DND-41 (cell line): ENCODE results near the gene GPRIN1.
A peak's percentile ranks its signal among the peaks of the same experiment; 100 is the strongest.

Experiments used
- ATAC-seq: fragments of 200-7000 bp; cut with Tn5 transposase; 3 replicates; pipeline ENCODE4 v1.9.1; 2021; ENCODE audit warnings: low read depth; ENCODE audit not compliant: insufficient read depth
- DNase-seq: peaks from one replicate; pipeline ENCODE4 v3.0.0-alpha.2; 2020
- H2AFZ ChIP-seq: 2 replicates; pipeline ENCODE4 v1.6.0; 2012; ENCODE audit warnings: low read depth, low read length
- H3K27ac ChIP-seq: 2 replicates; pipeline ENCODE4 v1.5.1; 2012; ENCODE audit warnings: low read length, inconsistent platforms
- H3K27me3 ChIP-seq: fragments of 200-600 bp; sonication (generic); 2 replicates; pipeline ENCODE4 v1.6.0; 2012; ENCODE audit warnings: low read length, mild to moderate bottlenecking, inconsistent platforms; ENCODE audit not compliant: insufficient read depth, poor library complexity
- H3K36me3 ChIP-seq: 2 replicates; pipeline ENCODE4 v1.5.1; 2012; ENCODE audit warnings: low read length, inconsistent platforms; ENCODE audit not compliant: insufficient read depth
- H3K4me1 ChIP-seq: 2 replicates; pipeline ENCODE4 v1.5.1; 2012; ENCODE audit warnings: mild to moderate bottlenecking, low read length; ENCODE audit not compliant: insufficient read depth
- H3K4me2 ChIP-seq: 2 replicates; pipeline ENCODE4 v1.6.0; 2012; ENCODE audit warnings: mild to moderate bottlenecking, moderate library complexity, low read length, inconsistent platforms; ENCODE audit not compliant: insufficient read depth
- H3K4me3 ChIP-seq, 2 experiments: fragments of 200-600 bp in 1 of 2; shearing (Covaris generic) in 1 of 2; 2 replicates each; pipeline ENCODE4 v1.5.1; 2012 to 2016; ENCODE audit warnings: inconsistent platforms in 2 of 2, low read length in 2 of 2, mild to moderate bottlenecking in 2 of 2, low read depth in 1 of 2, moderate library complexity in 1 of 2
- H3K79me2 ChIP-seq: 2 replicates; pipeline ENCODE4 v1.6.0; 2012; ENCODE audit warnings: low read length, inconsistent platforms; ENCODE audit not compliant: insufficient read depth
- H3K9ac ChIP-seq: 2 replicates; pipeline ENCODE4 v1.6.0; 2012; ENCODE audit warnings: low read depth, mild to moderate bottlenecking, inconsistent platforms, low read length, moderate library complexity
- H3K9me3 ChIP-seq: 2 replicates; pipeline ENCODE4 v1.5.1; 2012; ENCODE audit warnings: low read length, moderate library complexity, mild to moderate bottlenecking, inconsistent platforms; ENCODE audit not compliant: insufficient read depth, severe bottlenecking
- H4K20me1 ChIP-seq: 2 replicates; pipeline ENCODE4 v1.6.0; 2012; ENCODE audit warnings: low read length; ENCODE audit not compliant: insufficient read depth
- EZH2 ChIP-seq: IDR thresholded peaks from 3 replicates; pipeline ENCODE4 v1.6.1; 2012; ENCODE audit warnings: borderline replicate concordance, low read depth, mild to moderate bottlenecking, moderate library complexity, low read length, inconsistent platforms; ENCODE audit not compliant: severe bottlenecking
- TF ChIP-seq, protein P1 (sequence below): IDR thresholded peaks from 2 replicates; pipeline ENCODE4 v1.5.1; 2012; ENCODE audit warnings: borderline replicate concordance, low read length, moderate library complexity, mild to moderate bottlenecking; ENCODE audit not compliant: poor library complexity, severe bottlenecking; ENCODE audit errors: extremely low read depth

GPRIN1 gene

DNA sequence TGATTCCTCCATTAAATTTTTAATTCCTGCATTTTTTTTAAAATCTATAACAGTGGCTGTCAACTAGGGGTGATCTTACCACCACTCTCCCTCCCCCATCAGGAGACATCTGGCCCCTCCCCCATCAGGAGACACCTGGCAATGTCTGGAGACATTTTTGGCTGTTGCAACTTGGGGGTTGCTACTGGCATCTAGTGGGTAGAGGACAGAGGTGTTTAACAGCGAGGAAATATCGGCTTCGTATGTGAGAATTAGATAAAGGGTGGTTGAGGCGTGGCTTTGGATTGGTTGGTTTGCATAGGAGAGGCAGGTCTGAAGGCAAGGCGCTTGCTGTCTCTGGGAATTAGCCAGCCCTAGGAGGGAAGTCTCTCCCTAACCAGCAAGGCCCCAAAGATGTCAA, 50.3 kb downstream of the GPRIN1 start:
- Histone ChIP-seq H3K79me2 (no peaks in the 10 kb centered on the region), H3K27me3 (no peaks in the 10 kb centered on the region), H3K4me2 (no peak overlapping the region), H3K4me1 (no peaks in the 10 kb centered on the region), H2AFZ (no peak overlapping the region), H3K9me3 (no peaks in the 10 kb centered on the region), H3K9ac (no peak overlapping the region), H4K20me1 (no peaks in the 10 kb centered on the region), H3K4me3 (no peak overlapping the region), H3K36me3 (no peaks in the 10 kb centered on the region), H3K27ac (no peak overlapping the region)
- TF ChIP-seq, protein P1, sequence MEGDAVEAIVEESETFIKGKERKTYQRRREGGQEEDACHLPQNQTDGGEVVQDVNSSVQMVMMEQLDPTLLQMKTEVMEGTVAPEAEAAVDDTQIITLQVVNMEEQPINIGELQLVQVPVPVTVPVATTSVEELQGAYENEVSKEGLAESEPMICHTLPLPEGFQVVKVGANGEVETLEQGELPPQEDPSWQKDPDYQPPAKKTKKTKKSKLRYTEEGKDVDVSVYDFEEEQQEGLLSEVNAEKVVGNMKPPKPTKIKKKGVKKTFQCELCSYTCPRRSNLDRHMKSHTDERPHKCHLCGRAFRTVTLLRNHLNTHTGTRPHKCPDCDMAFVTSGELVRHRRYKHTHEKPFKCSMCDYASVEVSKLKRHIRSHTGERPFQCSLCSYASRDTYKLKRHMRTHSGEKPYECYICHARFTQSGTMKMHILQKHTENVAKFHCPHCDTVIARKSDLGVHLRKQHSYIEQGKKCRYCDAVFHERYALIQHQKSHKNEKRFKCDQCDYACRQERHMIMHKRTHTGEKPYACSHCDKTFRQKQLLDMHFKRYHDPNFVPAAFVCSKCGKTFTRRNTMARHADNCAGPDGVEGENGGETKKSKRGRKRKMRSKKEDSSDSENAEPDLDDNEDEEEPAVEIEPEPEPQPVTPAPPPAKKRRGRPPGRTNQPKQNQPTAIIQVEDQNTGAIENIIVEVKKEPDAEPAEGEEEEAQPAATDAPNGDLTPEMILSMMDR = peak; percentile 40
- no peak for TF ChIP-seq EZH2
- DNase-seq (peak; percentile 31), ATAC-seq (peak; percentile 62; the same call in 2 of the 3 replicates)

DNA sequence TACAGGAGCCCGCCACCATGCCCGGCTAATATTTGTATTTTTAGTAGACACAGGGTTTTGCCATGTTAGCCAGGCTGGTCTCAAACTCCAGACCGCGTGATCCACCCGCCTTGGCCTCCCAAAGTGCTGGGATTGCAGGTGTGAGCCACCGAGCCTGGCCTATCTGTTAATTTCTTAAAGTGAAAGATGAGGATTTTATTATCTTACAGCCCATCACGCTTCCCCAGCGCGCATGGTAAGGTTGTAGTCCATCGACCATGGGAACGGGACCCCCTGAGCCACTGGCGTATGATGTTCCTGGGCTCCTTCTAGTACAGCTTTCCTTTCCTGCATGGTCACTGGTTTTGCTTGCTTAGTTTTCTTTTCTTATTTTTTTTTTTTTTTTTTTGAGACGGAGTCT, 52.1 kb downstream of the GPRIN1 start:
- DNase-seq (no peak), ATAC-seq (no peak)
- no peak overlapping the region for H3K27ac ChIP-seq
- no peaks in the 10 kb centered on the region for H3K4me1 ChIP-seq
- no peaks in the 10 kb centered on the region for H3K27me3 ChIP-seq
- H3K9me3 ChIP-seq = no peaks in the 10 kb centered on the region
- H4K20me1 ChIP-seq = no peaks in the 10 kb centered on the region
- no peaks in the 10 kb centered on the region for H3K36me3 ChIP-seq
- H3K4me3 ChIP-seq = no peak overlapping the region
- TF ChIP-seq EZH2 = no peak
- TF ChIP-seq, protein P1 = no peak
- no peaks in the 10 kb centered on the region for H3K79me2 ChIP-seq
- H2AFZ ChIP-seq = no peak overlapping the region
- H3K9ac ChIP-seq = no peak overlapping the region
- no peak overlapping the region for H3K4me2 ChIP-seq

DNA sequence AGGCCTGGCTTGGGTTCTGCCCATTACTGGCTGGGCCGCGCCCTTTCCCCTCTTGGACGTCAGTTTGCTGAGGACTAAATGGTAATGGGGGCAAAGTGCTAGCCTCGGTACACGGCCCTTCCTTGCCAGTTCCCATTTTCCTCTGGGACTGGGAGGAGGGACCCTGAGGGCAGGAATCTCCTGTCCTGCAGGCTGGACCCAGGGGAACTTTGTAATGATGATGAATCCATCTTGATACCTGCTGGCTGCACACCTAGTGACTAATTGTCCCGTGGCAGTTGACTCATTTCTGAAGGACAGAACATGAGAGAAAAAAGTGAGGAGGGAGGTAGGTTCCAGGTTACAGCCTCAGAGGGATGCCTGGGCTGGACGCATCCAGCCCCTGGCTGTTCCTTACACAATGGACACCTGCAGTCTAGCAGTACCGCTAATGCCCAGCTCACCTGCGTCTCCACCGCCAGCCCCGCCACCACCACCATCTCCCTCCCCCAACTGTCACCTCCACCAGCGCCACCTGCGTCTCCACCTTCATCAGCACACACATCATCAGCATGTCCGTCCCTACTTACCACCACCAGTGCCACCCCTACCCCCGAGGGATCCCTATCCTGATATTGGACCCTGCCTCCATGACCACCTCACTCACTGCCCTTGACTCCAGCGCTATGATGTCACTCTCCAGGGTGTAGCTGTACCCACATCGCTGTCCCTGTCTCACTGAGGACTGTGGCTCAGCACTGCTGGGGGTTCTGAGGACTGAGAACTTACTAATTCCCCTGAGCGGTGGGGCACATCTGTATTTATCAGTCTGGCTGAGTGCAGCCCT, 56.5 kb downstream of the GPRIN1 start:
- Histone ChIP-seq H3K27me3 (no peaks in the 10 kb centered on the region), H3K4me3 (no peak overlapping the region), H3K36me3 (no peaks in the 10 kb centered on the region), H3K27ac (no peak overlapping the region), H3K9ac (no peak overlapping the region), H4K20me1 (no peaks in the 10 kb centered on the region), H3K9me3 (no peaks in the 10 kb centered on the region), H3K4me1 (no peaks in the 10 kb centered on the region), H3K4me2 (no peak overlapping the region), H3K79me2 (no peaks in the 10 kb centered on the region), H2AFZ (no peak overlapping the region)
- no peak for ATAC-seq
- no peak for TF ChIP-seq EZH2
- TF ChIP-seq, protein P1 = no peak
- DNase-seq = no peak
